Osteocyte (in vitro differentiated cells): ENCODE results near the gene GTPBP10. TPM values are rescaled to one million over a fixed set of nuclear protein-coding genes. Genes with fewer than 3 reads are reported as not detected.
A peak's percentile ranks its signal among the peaks of the same experiment; 100 is the strongest.

Experiments
- DNase-seq: peaks from one replicate; pipeline ENCODE4 v3.0.0; 2021; ENCODE audit warnings: mixed read lengths; ENCODE audit not compliant: unreplicated experiment; ENCODE audit errors: extremely low spot score
- H3K27ac Mint-ChIP-seq: one replicate; pipeline ENCODE4 v1.8.0; 2021; ENCODE audit warnings: mild to moderate bottlenecking, mixed read lengths; ENCODE audit not compliant: unreplicated experiment
- H3K27me3 Mint-ChIP-seq: one replicate; pipeline ENCODE4 v1.8.0; 2021; ENCODE audit warnings: mixed read lengths; ENCODE audit not compliant: unreplicated experiment
- H3K36me3 Mint-ChIP-seq: one replicate; pipeline ENCODE4 v1.8.0; 2021; ENCODE audit warnings: mixed read lengths; ENCODE audit not compliant: unreplicated experiment
- H3K4me1 Mint-ChIP-seq: one replicate; pipeline ENCODE4 v1.8.0; 2021; ENCODE audit warnings: mixed read lengths; ENCODE audit not compliant: unreplicated experiment
- H3K4me3 Mint-ChIP-seq: one replicate; pipeline ENCODE4 v1.8.0; 2021; ENCODE audit warnings: mild to moderate bottlenecking, moderate library complexity, mixed read lengths; ENCODE audit not compliant: unreplicated experiment
- H3K9me3 Mint-ChIP-seq: one replicate; pipeline ENCODE4 v1.8.0; 2021; ENCODE audit warnings: mixed read lengths; ENCODE audit not compliant: unreplicated experiment
- CTCF ChIP-seq: fragments of 200-600 bp; sonication (generic); IDR thresholded peaks from 2 replicates; pipeline ENCODE4 v1.5.0; 2021; ENCODE audit warnings: antibody characterized with exemption, mild to moderate bottlenecking, moderate library complexity
- total RNA-seq: library from RNA; stranded (reverse); gene quantifications from 2 replicates; pipeline ENCODE4 v1.2.1, GENCODE V29; 2021

The GTPBP10 gene
- total RNA-seq, 1 donor from 2014 or later: 19.5 TPM

GRCh38 chr7:90337106-90337505 lies 9.4 kb upstream of the GTPBP10 start:
- Mint-ChIP-seq H3K9me3 (no peaks in the 10 kb centered on the region), H3K27me3 (peaks cover 14% of the 10 kb centered on the region), H3K4me3 (no peak overlapping the region), H3K36me3 (no peaks in the 10 kb centered on the region), H3K4me1 (peaks cover 2% of the 10 kb centered on the region), H3K27ac (no peak overlapping the region)
- DNase-seq: no peak
- TF ChIP-seq CTCF: no peak

GRCh38 chr7:90345016-90345415 lies 1.5 kb upstream of the GTPBP10 start:
- Mint-ChIP-seq H3K9me3 (no peaks in the 10 kb centered on the region), H3K4me1 (peaks cover 20% of the 10 kb centered on the region), H3K36me3 (peaks cover 2% of the 10 kb centered on the region), H3K4me3 (peak overlapping the region; percentile 92), H3K27ac (peak overlapping the region; percentile 96), H3K27me3 (no peaks in the 10 kb centered on the region)
- no peak for DNase-seq
- TF ChIP-seq CTCF: no peak

GRCh38 chr7:90345595-90346335 lies 751 bp upstream of the GTPBP10 start:
- DNase-seq: no peak
- Mint-ChIP-seq H3K36me3 (peaks cover 2% of the 10 kb centered on the region), H3K9me3 (no peaks in the 10 kb centered on the region), H3K4me3 (peak overlapping the region; percentile 92), H3K27ac (peak overlapping the region; percentile 96), H3K27me3 (no peaks in the 10 kb centered on the region), H3K4me1 (peaks cover 20% of the 10 kb centered on the region)
- no peak for TF ChIP-seq CTCF

- no peak overlapping the region for H3K27ac Mint-ChIP-seq
Observed at GRCh38 chr7:90347759-90348158, 1.2 kb downstream of the GTPBP10 start.

More at GRCh38 chr7:90347759-90348158, 1.2 kb downstream of the GTPBP10 start:
- no peaks in the 10 kb centered on the region for H3K9me3 Mint-ChIP-seq
- no peak for TF ChIP-seq CTCF
- DNase-seq: no peak
- H3K4me1 Mint-ChIP-seq: peaks cover 20% of the 10 kb centered on the region
- H3K36me3 Mint-ChIP-seq: peaks cover 2% of the 10 kb centered on the region
- no peaks in the 10 kb centered on the region for H3K27me3 Mint-ChIP-seq
- peak overlapping the region; percentile 92 for H3K4me3 Mint-ChIP-seq
